ENCODE measurements around the gene FAM181A.

FAM181A gene

GRCh38 chr14:93970585-93970964 lies 43.4 kb downstream of the FAM181A start:
- TF ChIP-seq CTCF (IDR thresholded peaks at IDR 0.05; ENCODE audit: insufficient read depth, low read length, missing control alignments), result peak; percentile 24
- DNase-seq (ENCODE audit: low read depth, low spot score), result no peak
- H3K4me3 ChIP-seq (ENCODE audit: low read depth, low read length), result no peak overlapping the region
- ChIA-PET POLR2A (no interaction called here), CTCF (interaction anchor here (0.8 to 13.2 kb wide), 7 partner anchors 9 to 315 kb away, joined by 3 to 135 read pairs (median 6); no protein-coding TSS in a partner anchor)

- POLR2A ChIA-PET, result no interaction called here
- no peak for DNase-seq (ENCODE audit: low read depth, low spot score)
- no peak for TF ChIP-seq CTCF (IDR thresholded peaks at IDR 0.05; ENCODE audit: insufficient read depth, low read length, missing control alignments)
- CTCF ChIA-PET, result interaction anchor here (0.8 to 13.2 kb wide), 7 partner anchors 8 to 316 kb away, joined by 3 to 135 read pairs (median 6); no protein-coding TSS in a partner anchor
- no peak overlapping the region for H3K4me3 ChIP-seq (ENCODE audit: low read depth, low read length)
These were observed 44.0 kb downstream of the FAM181A start for GRCh38 chr14:93970965-93971634.

- no peak overlapping the region for H3K4me3 ChIP-seq (ENCODE audit: low read depth, low read length)
- ChIA-PET CTCF (interaction anchor here (0.8 to 13.2 kb wide), 4 partner anchors 11 to 33 kb away, joined by 3 to 135 read pairs (median 22); no protein-coding TSS in a partner anchor), POLR2A (no interaction called here)
- no peak for DNase-seq (ENCODE audit: low read depth, low spot score)
- no peak for TF ChIP-seq CTCF (IDR thresholded peaks at IDR 0.05; ENCODE audit: insufficient read depth, low read length, missing control alignments)
These were observed 44.5 kb downstream of the FAM181A start for GRCh38 chr14:93971635-93972027.

- ChIA-PET POLR2A (no interaction called here), CTCF (interaction anchor here (1.0 to 13.2 kb wide), 4 partner anchors 11 to 34 kb away, joined by 3 to 135 read pairs (median 22); no protein-coding TSS in a partner anchor)
- TF ChIP-seq CTCF (IDR thresholded peaks at IDR 0.05; ENCODE audit: insufficient read depth, low read length, missing control alignments), result no peak
- H3K4me3 ChIP-seq (ENCODE audit: low read depth, low read length), result no peak overlapping the region
- DNase-seq (ENCODE audit: low read depth, low spot score), result no peak
These were observed 45.6 kb downstream of the FAM181A start for GRCh38 chr14:93972618-93973205.

- ChIA-PET POLR2A (no interaction called here), CTCF (interaction anchor here (1.0 to 13.2 kb wide), 4 partner anchors 8 to 35 kb away, joined by 3 to 135 read pairs (median 19); no protein-coding TSS in a partner anchor)
- no peak for DNase-seq (ENCODE audit: low read depth, low spot score)
- no peak for TF ChIP-seq CTCF (IDR thresholded peaks at IDR 0.05; ENCODE audit: insufficient read depth, low read length, missing control alignments)
- no peak overlapping the region for H3K4me3 ChIP-seq (ENCODE audit: low read depth, low read length)
These were observed 46.5 kb downstream of the FAM181A start for GRCh38 chr14:93973607-93974006.

- DNase-seq (ENCODE audit: low read depth, low spot score), result no peak
- no peak overlapping the region for H3K4me3 ChIP-seq (ENCODE audit: low read depth, low read length)
- CTCF ChIA-PET, result interaction anchor here (2.3 to 13.2 kb wide), 3 partner anchors 9 to 36 kb away, joined by 6 to 135 read pairs (median 32); no protein-coding TSS in a partner anchor
- POLR2A ChIA-PET, result no interaction called here
- TF ChIP-seq CTCF (IDR thresholded peaks at IDR 0.05; ENCODE audit: insufficient read depth, low read length, missing control alignments), result no peak
These were observed 47.2 kb downstream of the FAM181A start for GRCh38 chr14:93974299-93974698.

Measured in AG04449 (cell line).